ENCODE measurements around the gene RCHY1.
A peak's percentile ranks its signal among the peaks of the same experiment; 100 is the strongest.
"Not testable (repeated sequence)": the region's sequence is repeated elsewhere in the genome, so short reads cannot be mapped to it uniquely, and the experiment has no call there.

The RCHY1 gene

GRCh38 chr4:75525086-75525485 is 10.9 kb upstream of the RCHY1 start:
- peaks cover 71% of the 10 kb centered on the region for H3K36me3 ChIP-seq (ENCODE audit: insufficient read depth, low read length)

GRCh38 chr4:75519452-75519851 is 5.2 kb upstream of the RCHY1 start:
- H3K4me3 ChIP-seq (ENCODE audit: low read depth, low read length, poor library complexity, severe bottlenecking); H3K79me2 ChIP-seq (ENCODE audit: insufficient read depth, low read length); H4K20me1 ChIP-seq (ENCODE audit: insufficient read depth, low read length); H2AFZ ChIP-seq (ENCODE audit: low read length); H3K9me2 ChIP-seq (ENCODE audit: low read depth, low read length); H3K27ac ChIP-seq (ENCODE audit: low read depth, low read length, poor library complexity, severe bottlenecking); H3K9ac ChIP-seq (ENCODE audit: low read length); H3K27me3 ChIP-seq (ENCODE audit: insufficient read depth, low read length); H3K9me3 ChIP-seq (ENCODE audit: low read length); H3F3A ChIP-seq (ENCODE audit: insufficient read depth, low read length); H3K4me2 ChIP-seq (ENCODE audit: low read length): not testable (repeated sequence)
- Histone ChIP-seq H3K36me3 (ENCODE audit: insufficient read depth, low read length) (peaks cover 51% of the 10 kb centered on the region), H3K4me1 (ENCODE audit: insufficient read depth, low read length, severe bottlenecking) (peaks cover 15% of the 10 kb centered on the region)

More at GRCh38 chr4:75525086-75525485, 10.9 kb upstream of the RCHY1 start:
- no peak overlapping the region for H3K27ac ChIP-seq (ENCODE audit: low read depth, low read length, poor library complexity, severe bottlenecking)
- no peak overlapping the region for H2AFZ ChIP-seq (ENCODE audit: low read length)
- H3K9me2 ChIP-seq (ENCODE audit: low read depth, low read length): no peaks in the 10 kb centered on the region
- no peak overlapping the region for H3K9ac ChIP-seq (ENCODE audit: low read length)
- no peaks in the 10 kb centered on the region for H4K20me1 ChIP-seq (ENCODE audit: insufficient read depth, low read length)
- H3F3A ChIP-seq (ENCODE audit: insufficient read depth, low read length): no peaks in the 10 kb centered on the region
- no peaks in the 10 kb centered on the region for H3K27me3 ChIP-seq (ENCODE audit: insufficient read depth, low read length)
- no peaks in the 10 kb centered on the region for H3K79me2 ChIP-seq (ENCODE audit: insufficient read depth, low read length)
- no peaks in the 10 kb centered on the region for H3K4me1 ChIP-seq (ENCODE audit: insufficient read depth, low read length, severe bottlenecking)
- TF ChIP-seq EZH2 (IDR thresholded peaks at IDR 0.05; ENCODE audit: borderline replicate concordance, low read length) (no peak), CTCF (IDR thresholded peaks at IDR 0.05; ENCODE audit: low read length) (no peak)
- no peak overlapping the region for H3K4me3 ChIP-seq (ENCODE audit: low read depth, low read length, poor library complexity, severe bottlenecking)
- no peaks in the 10 kb centered on the region for H3K9me3 ChIP-seq (ENCODE audit: low read length)
- no peak overlapping the region for H3K4me2 ChIP-seq (ENCODE audit: low read length)

GRCh38 chr4:75516144-75516543 is 1.9 kb upstream of the RCHY1 start:
- Histone ChIP-seq H4K20me1 (ENCODE audit: insufficient read depth, low read length) (no peaks in the 10 kb centered on the region), H3K4me2 (ENCODE audit: low read length) (peak overlapping the region; percentile 93; the same call in 1 of the 2 replicates), H3K9ac (ENCODE audit: low read length) (peak overlapping the region; percentile 86; the same call in 1 of the 2 replicates), H3K4me3 (ENCODE audit: low read depth, low read length, poor library complexity, severe bottlenecking) (peak overlapping the region; percentile 82), H3K27me3 (ENCODE audit: insufficient read depth, low read length) (no peaks in the 10 kb centered on the region), H3K36me3 (ENCODE audit: insufficient read depth, low read length) (peaks cover 30% of the 10 kb centered on the region), H3K4me1 (ENCODE audit: insufficient read depth, low read length, severe bottlenecking) (peaks cover 40% of the 10 kb centered on the region), H3K9me2 (ENCODE audit: low read depth, low read length) (no peaks in the 10 kb centered on the region), H3K9me3 (ENCODE audit: low read length) (no peaks in the 10 kb centered on the region), H2AFZ (ENCODE audit: low read length) (no peak overlapping the region), H3K27ac (ENCODE audit: low read depth, low read length, poor library complexity, severe bottlenecking) (no peak overlapping the region), H3F3A (ENCODE audit: insufficient read depth, low read length) (no peaks in the 10 kb centered on the region), H3K79me2 (ENCODE audit: insufficient read depth, low read length) (peaks cover 28% of the 10 kb centered on the region)
- no peak for TF ChIP-seq EZH2 (IDR thresholded peaks at IDR 0.05; ENCODE audit: borderline replicate concordance, low read length)
- no peak for TF ChIP-seq CTCF (IDR thresholded peaks at IDR 0.05; ENCODE audit: low read length)

- Histone ChIP-seq H3K4me1 (ENCODE audit: insufficient read depth, low read length, severe bottlenecking) (peaks cover 44% of the 10 kb centered on the region), H3K27ac (ENCODE audit: low read depth, low read length, poor library complexity, severe bottlenecking) (peak overlapping the region; percentile 92), H3K9me2 (ENCODE audit: low read depth, low read length) (no peaks in the 10 kb centered on the region), H3K27me3 (ENCODE audit: insufficient read depth, low read length) (no peaks in the 10 kb centered on the region), H3K9me3 (ENCODE audit: low read length) (no peaks in the 10 kb centered on the region), H3K36me3 (ENCODE audit: insufficient read depth, low read length) (peaks cover 26% of the 10 kb centered on the region), H2AFZ (ENCODE audit: low read length) (no peak overlapping the region), H3K4me3 (ENCODE audit: low read depth, low read length, poor library complexity, severe bottlenecking) (peak overlapping the region; percentile 82), H3F3A (ENCODE audit: insufficient read depth, low read length) (no peaks in the 10 kb centered on the region), H3K9ac (ENCODE audit: low read length) (peak overlapping the region; percentile 86), H3K79me2 (ENCODE audit: insufficient read depth, low read length) (peaks cover 39% of the 10 kb centered on the region), H3K4me2 (ENCODE audit: low read length) (peak overlapping the region; percentile 93), H4K20me1 (ENCODE audit: insufficient read depth, low read length) (no peaks in the 10 kb centered on the region)
- TF ChIP-seq EZH2 (IDR thresholded peaks at IDR 0.05; ENCODE audit: borderline replicate concordance, low read length) (no peak), CTCF (IDR thresholded peaks at IDR 0.05; ENCODE audit: low read length) (no peak)
Observed at GRCh38 chr4:75514949-75515612, 878 bp upstream of the RCHY1 start.
